GM10248 (cell line): ENCODE measurements around the gene ZNF334.

Experiments
- CTCF ChIA-PET: fragments of 300-600 bp; sonication (Branson Sonifier 250); formaldehyde crosslinking; extraction: SDS; loops from one replicate; lab custom pipeline; 2021; ENCODE audit warnings: antibody characterized with exemption; lab: Yijun Ruan, JAX
- POLR2A ChIA-PET: fragments of 350-650 bp; sonication (Branson Sonifier 250); formaldehyde crosslinking; extraction: SDS; loops from one replicate; lab custom pipeline; 2020; ENCODE audit warnings: antibody characterized with exemption; lab: Yijun Ruan, JAX
- DNase-seq: peaks from one replicate; pipeline ENCODE4 v3.0.0; 2012; ENCODE audit errors: extremely low spot score
- CTCF ChIP-seq: IDR thresholded peaks from 2 replicates; pipeline ENCODE4 v1.5.1; 2012; ENCODE audit warnings: mild to moderate bottlenecking, low read depth; ENCODE audit errors: extremely low read depth, missing control alignments, control extremely low read depth

The ZNF334 gene

DNA sequence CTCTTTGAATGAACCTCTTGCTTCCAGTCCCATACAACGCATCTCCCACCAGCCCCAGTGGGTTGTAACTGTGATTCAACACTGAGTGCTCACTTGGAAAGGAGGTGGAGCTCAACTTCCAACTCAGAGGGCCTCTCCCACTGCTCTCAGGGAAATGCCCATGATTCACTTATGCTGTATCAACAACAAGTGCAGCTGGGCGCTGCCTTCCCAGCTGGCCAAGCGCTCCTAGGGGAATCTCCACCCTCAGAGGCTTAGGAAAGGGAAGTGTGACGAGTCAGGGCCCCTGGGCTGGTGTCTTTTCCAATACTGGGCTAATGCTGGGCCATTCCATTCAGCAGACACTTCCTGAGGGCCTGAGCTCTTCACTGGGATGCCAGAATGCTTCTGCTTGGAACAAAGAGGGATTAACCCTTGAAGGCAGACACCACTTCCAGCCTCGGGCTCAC is 45.2 kb upstream of the ZNF334 start:
- POLR2A ChIA-PET = no interaction called here
- TF ChIP-seq CTCF = no peak
- no peak for DNase-seq
- CTCF ChIA-PET = interaction anchor here (0.9 to 3.0 kb wide), 7 partner anchors 7 to 125 kb away, joined by 3 to 14 read pairs (median 3); partner anchors contain the start of gene OCSTAMP

- POLR2A ChIA-PET = no interaction called here
- no peak for TF ChIP-seq CTCF
- no peak for DNase-seq
- CTCF ChIA-PET = interaction anchor here (1.3 kb wide), 1 partner anchor 30 kb away, joined by 4 read pairs; no protein-coding TSS in a partner anchor
Observed at GRCh38 chr20:46557231-46557956, 44.0 kb upstream of the ZNF334 start.

GRCh38 chr20:46555370-46555956 is 42.1 kb upstream of the ZNF334 start:
- DNase-seq = no peak
- POLR2A ChIA-PET = no interaction called here
- CTCF ChIA-PET = interaction anchor here (0.6 to 7.7 kb wide), 8 partner anchors 6 to 106 kb away, joined by 3 to 55 read pairs (median 4); no protein-coding TSS in a partner anchor
- no peak for TF ChIP-seq CTCF

- no peak for TF ChIP-seq CTCF
- ChIA-PET CTCF (interaction anchor here (1.3 to 7.7 kb wide), 6 partner anchors 7 to 24 kb away, joined by 3 to 55 read pairs (median 4); no protein-coding TSS in a partner anchor), POLR2A (no interaction called here)
- no peak for DNase-seq
Observed at GRCh38 chr20:46554828-46555227, 41.5 kb upstream of the ZNF334 start.

DNA sequence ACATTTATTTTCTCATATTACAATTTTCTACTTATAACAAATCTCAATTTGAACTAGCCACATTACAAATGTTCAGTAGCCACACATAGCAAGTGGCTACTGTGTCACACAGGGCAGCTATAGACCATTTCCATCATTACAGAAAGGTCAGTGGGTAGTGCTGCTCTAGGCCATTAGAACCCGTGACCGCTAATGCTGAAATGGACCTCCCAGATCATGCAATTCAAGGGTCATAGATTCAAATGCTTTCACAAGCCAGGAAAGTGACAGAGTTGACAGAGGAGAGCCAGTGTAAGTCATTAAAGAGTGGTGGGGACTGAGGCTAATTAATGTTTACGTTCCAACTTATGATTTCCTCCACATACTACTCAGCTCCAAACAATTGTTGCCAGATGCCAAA is 40.6 kb upstream of the ZNF334 start:
- ChIA-PET CTCF (interaction anchor here (0.7 to 7.7 kb wide), 3 partner anchors 8 to 129 kb away, joined by 3 to 55 read pairs (median 7); no protein-coding TSS in a partner anchor), POLR2A (no interaction called here)
- no peak for DNase-seq
- TF ChIP-seq CTCF = no peak
